H1 (cell line): ENCODE measurements around the gene CASZ1. TPM values are rescaled to one million over a fixed set of nuclear protein-coding genes. Genes with fewer than 3 reads are reported as not detected.

Experiments
- CTCF ChIA-PET: fragments of 300-600 bp; sonication (Branson Sonifier 250); formaldehyde crosslinking; loops from one replicate; lab custom pipeline; 2021; ENCODE audit not compliant: partially characterized antibody; lab: Charles Lee
- POLR2A ChIA-PET: fragments of 300-600 bp; sonication (Branson Sonifier 250); formaldehyde crosslinking; loops from one replicate; lab custom pipeline; 2021; ENCODE audit warnings: inconsistent platforms; ENCODE audit not compliant: partially characterized antibody; lab: Charles Lee
- DNase-seq, 2 experiments: peaks; one replicate each; pipeline versions ENCODE4 v3.0.0 to v3.0.0-alpha.2; 2010 to 2022; ENCODE audit warnings: low spot score in 2 of 2, low read depth in 1 of 2, mixed read lengths in 1 of 2
- FAIRE-seq: peaks from 2 replicates; lab custom pipeline; 2011; peaks lifted over from hg19 to GRCh38; lab: Jason Lieb, UNC
- H2AFZ ChIP-seq: 2 replicates; pipeline ENCODE4 v1.8.1; 2012; ENCODE audit warnings: low read length, inconsistent platforms
- H2AK5ac ChIP-seq: 2 replicates; pipeline ENCODE4 v1.6.1; 2013; ENCODE audit warnings: low read depth, low read length
- H2BK120ac ChIP-seq: replicated peaks from 2 replicates; pipeline ENCODE3; 2013; ENCODE audit warnings: low read depth, low read length, inconsistent platforms
- H2BK12ac ChIP-seq: 2 replicates; pipeline ENCODE4 v1.6.1; 2013; ENCODE audit warnings: low read depth, low read length
- H2BK15ac ChIP-seq: 2 replicates; pipeline ENCODE4 v1.6.1; 2013; ENCODE audit warnings: low read length
- H2BK20ac ChIP-seq: 2 replicates; pipeline ENCODE4 v1.6.1; 2013; ENCODE audit warnings: low read length
- H2BK5ac ChIP-seq: 2 replicates; pipeline ENCODE4 v1.6.1; 2013; ENCODE audit warnings: low read depth, low read length
- H3K14ac ChIP-seq: 2 replicates; pipeline ENCODE4 v1.6.1; 2013; ENCODE audit warnings: inconsistent platforms; ENCODE audit not compliant: insufficient read length
- H3K18ac ChIP-seq: 2 replicates; pipeline ENCODE4 v1.6.1; 2013; ENCODE audit warnings: low read length; ENCODE audit errors: extremely low read depth
- H3K23ac ChIP-seq: 2 replicates; pipeline ENCODE4 v1.6.1; 2013; ENCODE audit warnings: inconsistent platforms; ENCODE audit not compliant: insufficient read length
- H3K23me2 ChIP-seq: 2 replicates; pipeline ENCODE4 v1.6.1; 2013; ENCODE audit warnings: low read depth, low read length
- H3K27ac ChIP-seq: 2 replicates; pipeline ENCODE4 v1.6.1; 2011; ENCODE audit warnings: low read depth, low read length, inconsistent platforms
- H3K27me3 ChIP-seq, 4 experiments: replicated peaks in 1 of 4; 1 replicate in 1 of 4; 2 replicates in 3 of 4; pipeline versions ENCODE4 v1.6.1 to v1.8.1; 2011 to 2013; ENCODE audit warnings: low read length in 3 of 4, mild to moderate bottlenecking in 3 of 4, inconsistent platforms in 2 of 4, mixed read lengths in 2 of 4, moderate library complexity in 1 of 4; ENCODE audit not compliant: control insufficient read depth in 3 of 4, insufficient read depth in 3 of 4; ENCODE audit errors: extremely low read depth in 1 of 4
- H3K36me3 ChIP-seq, 4 experiments: 2 replicates each; pipeline versions ENCODE4 v1.6.1 to v1.8.1; 2011 to 2013; ENCODE audit warnings: mild to moderate bottlenecking in 4 of 4, low read length in 3 of 4, moderate library complexity in 2 of 4, control low read depth in 1 of 4, inconsistent platforms in 1 of 4; ENCODE audit not compliant: insufficient read depth in 4 of 4, control insufficient read depth in 2 of 4
- H3K4ac ChIP-seq: replicated peaks from 2 replicates; pipeline ENCODE3; 2013; ENCODE audit warnings: low read length, low read depth, mixed read lengths, inconsistent platforms; ENCODE audit not compliant: insufficient read length
- H3K4me1 ChIP-seq, 4 experiments: replicated peaks in 1 of 4; 1 replicate in 1 of 4; 2 replicates in 3 of 4; pipeline versions ENCODE4 v1.6.1 to v1.8.1; 2011 to 2013; ENCODE audit warnings: low read length in 3 of 4, inconsistent platforms in 2 of 4, mixed read lengths in 1 of 4; ENCODE audit not compliant: insufficient read depth in 4 of 4, control insufficient read depth in 3 of 4
- H3K4me2 ChIP-seq, 2 experiments: 2 replicates each; pipeline versions ENCODE4 v1.6.1 to v1.8.1; 2011 to 2013; ENCODE audit warnings: low read depth in 2 of 2, low read length in 2 of 2, control low read depth in 1 of 2, inconsistent platforms in 1 of 2, mild to moderate bottlenecking in 1 of 2; ENCODE audit not compliant: insufficient read depth in 1 of 2
- H3K4me3 ChIP-seq, 4 experiments: fragments of 200-600, 300-600 bp in 1 of 4; sonication (generic), shearing (Covaris generic), sonication (Bioruptor Twin) in 1 of 4; 2 replicates each; pipeline versions ENCODE4 v1.5.1 to v1.8.1; 2011 to 2016; ENCODE audit warnings: low read length in 4 of 4, low read depth in 3 of 4, control low read depth in 2 of 4, inconsistent platforms in 2 of 4, mild to moderate bottlenecking in 2 of 4, mixed read lengths in 1 of 4, moderate library complexity in 1 of 4; ENCODE audit not compliant: insufficient read depth in 2 of 4; ENCODE audit errors: extremely low read depth in 1 of 4
- H3K56ac ChIP-seq: replicated peaks from 2 replicates; pipeline ENCODE3; 2013; ENCODE audit warnings: low read depth, mild to moderate bottlenecking, mixed read lengths, low read length, inconsistent platforms; ENCODE audit not compliant: insufficient read length
- H3K79me1 ChIP-seq: 2 replicates; pipeline ENCODE4 v1.6.1; 2013; ENCODE audit warnings: low read depth, low read length, control low read depth
- H3K79me2 ChIP-seq, 2 experiments: 2 replicates each; pipeline versions ENCODE4 v1.6.1 to v1.8.1; 2012 to 2013; ENCODE audit warnings: low read length in 2 of 2, mild to moderate bottlenecking in 2 of 2, inconsistent platforms in 1 of 2; ENCODE audit not compliant: insufficient read depth in 2 of 2, control insufficient read depth in 1 of 2
- H3K9ac ChIP-seq, 4 experiments: replicated peaks in 1 of 4; 1 replicate in 1 of 4; 2 replicates in 3 of 4; pipeline versions ENCODE4 v1.6.1 to v1.8.1; 2011 to 2013; ENCODE audit warnings: low read depth in 3 of 4, low read length in 3 of 4, control low read depth in 2 of 4, mild to moderate bottlenecking in 2 of 4, moderate library complexity in 2 of 4, inconsistent platforms in 1 of 4; ENCODE audit errors: extremely low read depth in 1 of 4
- H3K9me3 ChIP-seq, 2 experiments: 2 replicates each; pipeline versions ENCODE4 v1.6.1 to v1.8.1; 2012 to 2013; ENCODE audit warnings: mild to moderate bottlenecking in 2 of 2, moderate library complexity in 2 of 2, control low read depth in 1 of 2, inconsistent platforms in 1 of 2, low read depth in 1 of 2, low read length in 1 of 2, mixed read lengths in 1 of 2; ENCODE audit not compliant: insufficient read depth in 2 of 2
- H4K20me1 ChIP-seq, 2 experiments: replicated peaks in 1 of 2; 2 replicates each; pipeline versions ENCODE3 to v1.8.1; 2011 to 2013; ENCODE audit warnings: inconsistent platforms in 2 of 2, low read length in 2 of 2, mild to moderate bottlenecking in 1 of 2; ENCODE audit not compliant: insufficient read depth in 2 of 2, control insufficient read depth in 1 of 2
- H4K5ac ChIP-seq: 2 replicates; pipeline ENCODE4 v1.6.1; 2013; ENCODE audit warnings: low read length, low read depth, mixed read lengths, inconsistent platforms; ENCODE audit not compliant: insufficient read length
- H4K8ac ChIP-seq: 2 replicates; pipeline ENCODE4 v1.8.0; 2013; ENCODE audit warnings: mild to moderate bottlenecking, moderate library complexity, low read length, inconsistent platforms; ENCODE audit not compliant: insufficient read depth; ENCODE audit errors: extremely low read depth
- H4K91ac ChIP-seq: replicated peaks from 2 replicates; pipeline ENCODE3; 2013; ENCODE audit warnings: low read length, mixed read lengths, inconsistent platforms; ENCODE audit not compliant: insufficient read length
- ASH2L ChIP-seq: fragments of 200-600, 300-600 bp; sonication (generic); IDR thresholded peaks from one replicate; pipeline ENCODE4 v1.7.1; 2017; ENCODE audit warnings: low read length
- BACH1 ChIP-seq: IDR thresholded peaks from 2 replicates; pipeline ENCODE4 v1.6.1; 2012; ENCODE audit warnings: low read length, improper control_type of control experiment
- CBX5 ChIP-seq: fragments of 300-800, 300-1000 bp; sonication (generic); IDR thresholded peaks from 2 replicates; pipeline ENCODE4 v1.7.1; 2016; ENCODE audit warnings: antibody characterized with exemption, low read length, low read depth
- HDAC2 ChIP-seq, 2 experiments: fragments of 300-600 bp in 1 of 2; sonication (generic) in 1 of 2; IDR thresholded peaks; 2 replicates each; pipeline ENCODE4 v1.6.1; 2011 to 2012; ENCODE audit warnings: low read depth in 2 of 2, low read length in 2 of 2, mild to moderate bottlenecking in 2 of 2, moderate library complexity in 2 of 2, borderline replicate concordance in 1 of 2, inconsistent platforms in 1 of 2
- JUN ChIP-seq: IDR thresholded peaks from 2 replicates; pipeline ENCODE4 v1.6.1; 2011; ENCODE audit warnings: low read depth, mild to moderate bottlenecking, improper control_type of control experiment, low read length
- RBBP5 ChIP-seq: IDR thresholded peaks from 2 replicates; pipeline ENCODE4 v1.7.1; 2012; ENCODE audit warnings: low read depth, mild to moderate bottlenecking, inconsistent platforms, low read length, moderate library complexity, borderline replicate concordance
- RNF2 ChIP-seq: fragments of 200-900, 300-1000 bp; sonication (generic); IDR thresholded peaks from 2 replicates; pipeline ENCODE4 v1.7.1; 2016; ENCODE audit warnings: borderline replicate concordance, low read depth, mild to moderate bottlenecking, antibody characterized with exemption, low read length; ENCODE audit not compliant: poor library complexity, severe bottlenecking; ENCODE audit errors: missing control alignments
- RXRA ChIP-seq: IDR thresholded peaks from 2 replicates; pipeline ENCODE4 v1.6.1; 2011; ENCODE audit warnings: low read depth, mild to moderate bottlenecking, low read length, moderate library complexity; ENCODE audit not compliant: insufficient read depth
- SUZ12 ChIP-seq: fragments of 200-600 bp; sonication (generic); IDR thresholded peaks from 2 replicates; pipeline ENCODE4 v1.6.1; 2012; ENCODE audit warnings: mild to moderate bottlenecking, inconsistent platforms, low read length, moderate library complexity, mixed read lengths
- TAF7 ChIP-seq: optimal IDR thresholded peaks from 2 replicates; pipeline ENCODE3; 2011; ENCODE audit warnings: low read depth, mild to moderate bottlenecking, inconsistent platforms, low read length, moderate library complexity, borderline replicate concordance
- WGBS, 2 experiments: shearing (Covaris generic) in 1 of 2; methylation state at CpG; one replicate each; pipeline versions ENCODE4 v1.1.6 to v1.1.7; 2013 to 2015; ENCODE audit warnings: low lambda C conversion rate in 2 of 2, mixed read lengths in 2 of 2, inconsistent platforms in 1 of 2, low coverage in 1 of 2, missing lambda C conversion rate in 1 of 2; ENCODE audit not compliant: insufficient replicate concordance in 2 of 2, insufficient coverage in 1 of 2, insufficient read length in 1 of 2; ENCODE audit errors: extremely low coverage in 1 of 2, missing lambda C conversion rate in 1 of 2; 5-methylcytosine and 5-hydroxymethylcytosine counted together
- polyA plus RNA-seq, 7 experiments: library from polyadenylated mRNA; depleted of rRNA in 3 of 7; stranded (reverse) in 5 of 7; unstranded in 2 of 7; fragments of >200 nt in 5 of 7; fragments of 200-250 nt in 2 of 7; gene quantifications; 1 replicate in 5 of 7; 2 replicates in 1 of 7; 4 replicates in 1 of 7; pipeline versions ENCODE4 v1.2.1 to v1.2.3, GENCODE V29; 2011 to 2013; ENCODE audit warnings: missing spikeins in 2 of 7, mixed read lengths in 2 of 7
- total RNA-seq: library from RNA; stranded (reverse); fragmentation: NEBNext Ultra II Directional; extraction: Animal tissue kit (Norgen Biotek cat#: 25700); gene quantifications from 2 replicates; pipeline ENCODE4 v1.2.1, GENCODE V29; 2021
- TF ChIP-seq, protein P1 (sequence below): IDR thresholded peaks from 2 replicates; pipeline ENCODE4 v1.6.1; 2011; ENCODE audit warnings: low read length, improper control_type of control experiment

CASZ1 gene
- total and polyA plus RNA-seq, 2 of the 8 experiments (the other 6 are each of a cell fraction or from before 2014, with no cell fraction given), result 4.4 to 7.7 TPM

DNA sequence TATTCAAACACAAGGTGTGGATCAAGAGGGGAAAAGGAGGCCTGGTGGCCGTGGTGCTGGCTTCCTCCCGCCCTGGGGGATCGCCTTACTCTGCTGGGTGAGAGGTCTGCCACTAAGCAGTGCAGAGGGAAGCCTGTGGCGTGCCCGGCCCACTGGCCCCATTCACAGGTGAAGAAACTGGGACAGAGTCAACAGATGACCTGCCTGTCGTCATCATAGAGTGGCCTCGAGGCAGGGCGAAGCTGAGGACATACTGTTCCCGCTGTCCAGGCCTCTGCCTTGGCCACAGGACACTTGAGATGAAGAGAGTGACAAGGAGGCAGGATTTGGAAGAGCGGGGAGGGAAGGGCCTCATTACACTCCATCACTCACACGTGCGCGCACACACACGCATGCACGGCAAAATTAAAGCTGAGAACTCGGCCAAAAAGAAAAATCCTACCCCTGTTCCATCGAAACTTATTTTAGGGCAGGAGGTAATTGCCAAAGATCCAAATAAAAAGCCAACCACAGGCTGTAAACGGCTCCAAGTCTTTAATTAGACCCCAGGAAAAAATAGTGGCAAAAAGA lies 50.5 kb downstream of the CASZ1 start:
- H3K14ac ChIP-seq, result no peak overlapping the region
- H3K27ac ChIP-seq, result no peak overlapping the region
- ChIA-PET CTCF (interaction anchor here (0.8 to 3.4 kb wide), 5 partner anchors 9 to 164 kb away, joined by 3 to 10 read pairs (median 3); no protein-coding TSS in a partner anchor), POLR2A (interaction anchor here (0.6 to 1.1 kb wide), 4 partner anchors 12 to 69 kb away, joined by 3 read pairs; no protein-coding TSS in a partner anchor)
- no peak overlapping the region for H3K4me3 ChIP-seq
- no peak overlapping the region for H3K56ac ChIP-seq
- H4K8ac ChIP-seq, result no peak overlapping the region
- H3K79me2 ChIP-seq, result no peaks in the 10 kb centered on the region
- no peak overlapping the region for H2BK15ac ChIP-seq
- FAIRE-seq, result no peak
- H3K4me2 ChIP-seq, result no peak overlapping the region
- no peak overlapping the region for H2BK5ac ChIP-seq
- no peak overlapping the region for H4K5ac ChIP-seq
- H3K9me3 ChIP-seq, result no peaks in the 10 kb centered on the region
- no peak overlapping the region for H3K18ac ChIP-seq
- WGBS, 2 experiments, result 85% methylated on average over 18 of the region's 18 CpGs; no CpG with 5 or more reads in 1 of the 2 experiments
- peaks cover 0 to 5% (median 0%) of the 10 kb centered on the region in 4 experiments; a peak in 6 of 7 replicates for H3K4me1 ChIP-seq
- H2BK12ac ChIP-seq, result no peak overlapping the region
- H3K23ac ChIP-seq, result no peak overlapping the region
- H3K4ac ChIP-seq, result no peak overlapping the region
- H2AK5ac ChIP-seq, result no peak overlapping the region
- H3K79me1 ChIP-seq, result no peaks in the 10 kb centered on the region
- DNase-seq, result no peak
- peaks cover 0 to 1% of the 10 kb centered on the region in 2 experiments for H4K20me1 ChIP-seq
- H3K27me3 ChIP-seq, result no peaks in the 10 kb centered on the region
- no peaks in the 10 kb centered on the region for H3K36me3 ChIP-seq
- no peak overlapping the region for H4K91ac ChIP-seq
- H2BK20ac ChIP-seq, result no peak overlapping the region
- no peak overlapping the region for H2AFZ ChIP-seq
- H3K23me2 ChIP-seq, result no peaks in the 10 kb centered on the region
- no peak overlapping the region for H3K9ac ChIP-seq
- H2BK120ac ChIP-seq, result no peak overlapping the region
- TF ChIP-seq CBX5 (no peak), BACH1 (no peak), RBBP5 (no peak), JUN (no peak), SUZ12 (no peak), HDAC2 (IDR thresholded peaks at IDR 0.05; ENCODE audit: borderline replicate concordance in 1 of 2, low read depth in 2 of 2, low read length in 2 of 2) (no peak), TAF7 (no peak), RXRA (no peak), RNF2 (no peak), ASH2L (no peak)
- TF ChIP-seq, protein P1, sequence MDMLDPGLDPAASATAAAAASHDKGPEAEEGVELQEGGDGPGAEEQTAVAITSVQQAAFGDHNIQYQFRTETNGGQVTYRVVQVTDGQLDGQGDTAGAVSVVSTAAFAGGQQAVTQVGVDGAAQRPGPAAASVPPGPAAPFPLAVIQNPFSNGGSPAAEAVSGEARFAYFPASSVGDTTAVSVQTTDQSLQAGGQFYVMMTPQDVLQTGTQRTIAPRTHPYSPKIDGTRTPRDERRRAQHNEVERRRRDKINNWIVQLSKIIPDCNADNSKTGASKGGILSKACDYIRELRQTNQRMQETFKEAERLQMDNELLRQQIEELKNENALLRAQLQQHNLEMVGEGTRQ, result no peak
